H1 (cell line): ENCODE measurements around the gene ZNF805. TPM values are rescaled to one million over a fixed set of nuclear protein-coding genes. Genes with fewer than 3 reads are reported as not detected.

Source experiments
- ASH2L ChIP-seq: fragments of 200-600, 300-600 bp; sonication (generic); IDR thresholded peaks from one replicate; pipeline ENCODE4 v1.7.1; 2017; ENCODE audit warnings: low read length
- CBX8 ChIP-seq: fragments of 300-800, 300-1000 bp; sonication (generic); IDR thresholded peaks from 2 replicates; pipeline ENCODE4 v1.7.1; 2016; ENCODE audit warnings: low read depth, low read length, borderline replicate concordance
- CEBPB ChIP-seq: IDR thresholded peaks from 2 replicates; pipeline ENCODE4 v1.6.1; 2012; ENCODE audit warnings: low read depth, low read length
- CHD1 ChIP-seq: IDR thresholded peaks from 2 replicates; pipeline ENCODE4 v1.6.1; 2012; ENCODE audit warnings: low read depth, low read length, improper control_type of control experiment
- CHD2 ChIP-seq: IDR thresholded peaks from 2 replicates; pipeline ENCODE4 v1.6.1; 2012; ENCODE audit warnings: low read length, improper control_type of control experiment
- E2F6 ChIP-seq: IDR thresholded peaks from 2 replicates; pipeline ENCODE4 v1.6.1; 2012; ENCODE audit warnings: inconsistent platforms
- GABPA ChIP-seq: IDR thresholded peaks from 2 replicates; pipeline ENCODE4 v1.6.1; 2011; ENCODE audit warnings: mild to moderate bottlenecking, low read length, moderate library complexity, borderline replicate concordance; ENCODE audit not compliant: insufficient read depth
- HDAC2 ChIP-seq, 2 experiments: fragments of 300-600 bp in 1 of 2; sonication (generic) in 1 of 2; IDR thresholded peaks; 2 replicates each; pipeline ENCODE4 v1.6.1; 2011 to 2012; ENCODE audit warnings: low read depth in 2 of 2, low read length in 2 of 2, mild to moderate bottlenecking in 2 of 2, moderate library complexity in 2 of 2, borderline replicate concordance in 1 of 2, inconsistent platforms in 1 of 2
- JUND ChIP-seq: IDR thresholded peaks from 2 replicates; pipeline ENCODE4 v1.6.1; 2011; ENCODE audit warnings: mild to moderate bottlenecking, improper control_type of control experiment, low read length
- KDM1A ChIP-seq: fragments of 200-600, 300-600 bp; sonication (generic); IDR thresholded peaks from 2 replicates; pipeline ENCODE4 v1.7.1; 2016; ENCODE audit warnings: mild to moderate bottlenecking, low read length, borderline replicate concordance
- KDM4A ChIP-seq: IDR thresholded peaks from one replicate; pipeline ENCODE4 v1.7.1; 2012; ENCODE audit warnings: low read depth, mild to moderate bottlenecking, moderate library complexity, low read length, inconsistent platforms; ENCODE audit not compliant: severe bottlenecking
- MAFK ChIP-seq: IDR thresholded peaks from 2 replicates; pipeline ENCODE4 v1.6.1; 2012; ENCODE audit warnings: low read depth, mild to moderate bottlenecking, improper control_type of control experiment, low read length
- MAX ChIP-seq: IDR thresholded peaks from 2 replicates; pipeline ENCODE4 v1.6.1; 2012; ENCODE audit warnings: inconsistent platforms
- POLR2A ChIP-seq, 2 experiments: IDR thresholded peaks; 1 replicate in 1 of 2; 2 replicates in 1 of 2; pipeline ENCODE4 v1.6.1; 2011; ENCODE audit warnings: low read depth in 2 of 2, low read length in 2 of 2, mild to moderate bottlenecking in 2 of 2; ENCODE audit errors: control extremely low read depth in 1 of 2
- POLR2AphosphoS5 ChIP-seq: IDR thresholded peaks from 2 replicates; pipeline ENCODE4 v1.6.1; 2011; ENCODE audit warnings: low read depth, low read length
- RBBP5 ChIP-seq: IDR thresholded peaks from 2 replicates; pipeline ENCODE4 v1.7.1; 2012; ENCODE audit warnings: low read depth, mild to moderate bottlenecking, inconsistent platforms, low read length, moderate library complexity, borderline replicate concordance
- RFX5 ChIP-seq: IDR thresholded peaks from 2 replicates; pipeline ENCODE4 v1.6.1; 2011; ENCODE audit warnings: low read depth, low read length, improper control_type of control experiment, borderline replicate concordance
- SAP30 ChIP-seq: fragments of 300-600 bp; sonication (generic); IDR thresholded peaks from 2 replicates; pipeline ENCODE4 v1.7.1; 2012; ENCODE audit warnings: low read length, moderate library complexity, mild to moderate bottlenecking, inconsistent platforms; ENCODE audit not compliant: insufficient read depth, insufficient replicate concordance
- SIN3A ChIP-seq, 2 experiments: IDR thresholded peaks in 1 of 2; conservative IDR thresholded peaks in 1 of 2; 2 replicates each; pipeline ENCODE4 v1.6.1; 2011 to 2012; ENCODE audit warnings: low read length in 2 of 2, improper control_type of control experiment in 1 of 2, low read depth in 1 of 2, mild to moderate bottlenecking in 1 of 2
- SIRT6 ChIP-seq: IDR thresholded peaks from one replicate; pipeline ENCODE4 v1.7.1; 2012; ENCODE audit warnings: low read length, inconsistent platforms
- SP1 ChIP-seq: IDR thresholded peaks from 2 replicates; pipeline ENCODE4 v1.6.1; 2011; ENCODE audit warnings: low read depth, low read length
- SP2 ChIP-seq: IDR thresholded peaks from 2 replicates; pipeline ENCODE4 v1.6.1; 2012; ENCODE audit warnings: mild to moderate bottlenecking, low read length, inconsistent platforms
- SP4 ChIP-seq: IDR thresholded peaks from 2 replicates; pipeline ENCODE4 v1.6.1; 2012; ENCODE audit warnings: low read length, inconsistent platforms
- ZNF274 ChIP-seq: IDR thresholded peaks from 2 replicates; pipeline ENCODE4 v1.7.0; 2012; ENCODE audit warnings: low read length, borderline replicate concordance; ENCODE audit errors: extremely low read depth
- polyA plus RNA-seq, 7 experiments: library from polyadenylated mRNA; depleted of rRNA in 3 of 7; stranded (reverse) in 5 of 7; unstranded in 2 of 7; fragments of >200 nt in 5 of 7; fragments of 200-250 nt in 2 of 7; gene quantifications; 1 replicate in 5 of 7; 2 replicates in 1 of 7; 4 replicates in 1 of 7; pipeline versions ENCODE4 v1.2.1 to v1.2.3, GENCODE V29; 2011 to 2013; ENCODE audit warnings: missing spikeins in 2 of 7, mixed read lengths in 2 of 7
- total RNA-seq: library from RNA; stranded (reverse); fragmentation: NEBNext Ultra II Directional; extraction: Animal tissue kit (Norgen Biotek cat#: 25700); gene quantifications from 2 replicates; pipeline ENCODE4 v1.2.1, GENCODE V29; 2021

Gene ZNF805
- total and polyA plus RNA-seq, 2 of the 8 experiments (the other 6 are each of a cell fraction or from before 2014, with no cell fraction given) = 2.3 to 14.8 TPM

- TF ChIP-seq CHD1 (peak; percentile 71; the same call in 1 of the 2 replicates), KDM1A (no peak), ASH2L (no peak), CBX8 (no peak), CEBPB (peak; percentile 87), HDAC2 (IDR thresholded peaks at IDR 0.05; ENCODE audit: borderline replicate concordance in 1 of 2, low read depth in 2 of 2, low read length in 2 of 2) (no peak), SP4 (no peak), CHD2 (no peak), KDM4A (no peak), RFX5 (no peak), MAFK (no peak), JUND (peak; percentile 70; the same call in 1 of the 2 replicates), SIRT6 (no peak), SP1 (peak; percentile 0; the same call in 1 of the 2 replicates), E2F6 (peak; percentile 49; the same call in 1 of the 2 replicates), SAP30 (no peak), GABPA (peak; percentile 51; the same call in 1 of the 2 replicates), POLR2A (IDR thresholded peaks at IDR 0.05; ENCODE audit: control extremely low read depth in 1 of 2, low read depth in 2 of 2, low read length in 2 of 2) (peak; percentile 85 to 93), ZNF274 (no peak), SIN3A (conservative IDR thresholded peaks at IDR 0.05 in 1 of 2, IDR thresholded peaks at IDR 0.05 in 1 of 2; ENCODE audit: low read depth in 1 of 2, low read length in 2 of 2) (peak in 1 of 2 experiments; percentile 47; a peak in 1 of 4 replicates), MAX (peak; percentile 98), SP2 (no peak), RBBP5 (no peak), POLR2AphosphoS5 (peak; percentile 86)
These were observed 39.2 kb downstream of the ZNF805 start (continued) for GRCh38 chr19:57279418-57280164.
